CD4-positive, alpha-beta T cell treated with Interleukin-17A for 1 hour (primary cell): ENCODE measurements around the gene CKMT2.

Experiments used
- DNase-seq: peaks from one replicate; pipeline ENCODE4 v3.0.0-alpha.2; 2020

The CKMT2 gene

DNA sequence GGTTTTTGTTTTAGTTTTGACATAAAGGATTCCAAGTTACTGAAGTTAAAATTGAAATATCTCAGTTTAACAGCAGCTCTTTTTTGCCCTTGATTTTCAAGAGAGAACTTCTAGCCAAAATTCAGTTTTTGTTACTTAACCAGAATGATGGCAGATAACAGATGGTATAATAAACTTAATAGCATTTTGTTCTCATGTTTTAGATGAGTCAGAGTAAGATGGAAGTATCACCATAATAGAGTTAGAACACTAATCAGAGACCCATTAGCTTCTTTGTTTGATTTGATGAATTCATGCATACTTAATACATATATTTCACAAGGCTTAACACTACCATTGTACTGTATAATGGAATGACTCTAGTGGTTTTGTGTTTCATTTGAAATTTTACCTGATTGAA, 80.2 kb downstream of the CKMT2 start:
- DNase-seq, result no peak

DNA sequence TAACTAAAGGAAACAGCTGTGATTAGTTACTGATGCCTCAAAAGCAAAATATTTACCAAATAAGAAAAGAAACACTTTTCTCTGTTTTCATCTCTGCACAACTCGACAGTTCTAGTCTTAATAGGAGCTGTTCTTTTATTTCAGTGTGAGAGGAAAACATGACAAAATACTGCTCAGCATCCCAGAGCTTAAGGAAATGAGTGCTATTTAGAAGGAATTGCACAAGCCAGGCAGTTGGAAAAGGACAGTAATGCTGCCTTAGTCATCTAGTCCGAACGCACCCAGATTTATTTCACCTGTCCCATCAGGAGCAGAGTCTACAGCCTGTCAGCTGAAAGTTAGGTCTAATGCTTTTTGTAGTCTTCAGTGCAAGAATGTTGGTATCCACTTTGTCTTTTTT, 80.6 kb downstream of the CKMT2 start:
- DNase-seq, result no peak

GRCh38 chr5:81314581-81314980, 81.5 kb downstream of the CKMT2 start:
- no peak for DNase-seq

DNA sequence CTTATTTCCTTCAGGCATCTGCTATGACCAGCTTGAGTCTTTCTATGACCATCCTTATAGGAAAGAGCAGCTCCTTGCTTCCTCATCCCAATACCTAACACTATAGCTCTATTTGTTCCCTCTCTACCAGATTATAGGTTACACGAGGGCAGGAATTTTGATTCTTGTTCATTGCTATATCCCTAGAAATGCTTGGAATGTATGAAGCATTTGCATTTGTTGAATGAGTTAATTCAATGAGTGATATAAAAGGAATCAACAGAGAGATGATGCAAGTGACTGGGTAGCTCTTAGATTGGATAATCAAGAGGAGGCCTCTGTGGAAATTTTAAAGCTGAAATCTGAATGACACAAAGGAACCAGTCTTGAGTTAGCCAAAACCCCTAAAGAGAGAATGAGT, 82.2 kb downstream of the CKMT2 start:
- no peak for DNase-seq

DNA sequence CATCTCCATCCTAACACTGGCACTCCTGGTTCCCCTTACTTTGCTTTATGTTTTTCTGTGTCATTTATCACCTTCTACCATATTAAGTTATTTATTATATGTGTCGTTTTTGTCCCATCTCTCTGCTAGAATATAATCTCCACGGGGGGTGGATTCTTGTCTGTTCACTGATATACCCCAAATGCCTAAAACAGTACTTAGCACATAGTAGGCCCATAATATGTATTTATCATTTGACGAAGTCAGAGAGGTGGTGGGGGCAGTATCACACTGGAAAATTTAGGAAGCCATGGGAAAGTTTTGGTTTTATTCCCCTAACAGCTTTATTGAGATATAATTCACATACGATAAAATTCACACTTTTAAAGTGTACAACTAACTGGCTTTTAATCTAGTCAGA, 82.7 kb downstream of the CKMT2 start:
- no peak for DNase-seq
